MM.1S (cell line): Measurements from ENCODE around the gene SLC9A2.

Source experiments
- DNase-seq: peaks from one replicate; pipeline ENCODE4 v3.0.0-alpha.2; 2015
- H2AFZ ChIP-seq: fragments of 300-600 bp; sonication (generic); 2 replicates; pipeline ENCODE4 v1.6.0; 2016; ENCODE audit warnings: antibody characterized with exemption, low read length
- H3F3A ChIP-seq: fragments of 300-600 bp; sonication (generic); 2 replicates; pipeline ENCODE4 v1.6.1; 2016; ENCODE audit warnings: mild to moderate bottlenecking, antibody characterized with exemption, low read length, moderate library complexity, mixed read lengths; ENCODE audit not compliant: insufficient read depth
- H3K27ac ChIP-seq: fragments of 300-600 bp; sonication (generic); 2 replicates; pipeline ENCODE4 v1.5.1; 2016; ENCODE audit warnings: mild to moderate bottlenecking, low read length
- H3K27me3 ChIP-seq: fragments of 300-600 bp; sonication (generic); replicated peaks from 2 replicates; pipeline ENCODE4 v1.6.0; 2016; ENCODE audit warnings: low read length; ENCODE audit not compliant: insufficient read depth
- H3K36me3 ChIP-seq: fragments of 300-600 bp; sonication (generic); replicated peaks from 2 replicates; pipeline ENCODE4 v1.6.1; 2016; ENCODE audit warnings: mild to moderate bottlenecking, low read length, mixed read lengths; ENCODE audit not compliant: insufficient read depth
- H3K4me1 ChIP-seq: fragments of 300-600 bp; sonication (generic); 2 replicates; pipeline ENCODE4 v1.6.1; 2016; ENCODE audit warnings: low read length, mixed read lengths
- H3K4me2 ChIP-seq: fragments of 300-600 bp; sonication (generic); 2 replicates; pipeline ENCODE4 v1.6.0; 2016; ENCODE audit warnings: low read depth, low read length
- H3K4me3 ChIP-seq: fragments of 300-600 bp; sonication (generic); 2 replicates; pipeline ENCODE4 v1.5.1; 2016; ENCODE audit warnings: low read length, mixed read lengths
- H3K79me2 ChIP-seq: fragments of 300-600 bp; sonication (generic); 2 replicates; pipeline ENCODE4 v1.6.1; 2016; ENCODE audit warnings: mixed run types, low read length, mixed read lengths
- H3K9ac ChIP-seq: fragments of 300-600 bp; sonication (generic); 2 replicates; pipeline ENCODE4 v1.6.1; 2016; ENCODE audit warnings: low read length, mixed read lengths
- H3K9me2 ChIP-seq: fragments of 300-600 bp; sonication (generic); replicated peaks from 2 replicates; pipeline ENCODE4 v1.6.1; 2016; ENCODE audit warnings: mild to moderate bottlenecking, low read length, mixed read lengths; ENCODE audit not compliant: insufficient read depth
- H3K9me3 ChIP-seq: fragments of 300-600 bp; sonication (generic); replicated peaks from 2 replicates; pipeline ENCODE4 v1.6.1; 2016; ENCODE audit warnings: mild to moderate bottlenecking, low read length, mixed read lengths; ENCODE audit not compliant: insufficient read depth
- H4K20me1 ChIP-seq: fragments of 300-600 bp; sonication (generic); 2 replicates; pipeline ENCODE4 v1.6.1; 2016; ENCODE audit warnings: mild to moderate bottlenecking, low read length, moderate library complexity, mixed read lengths; ENCODE audit not compliant: insufficient read depth
- CTCF ChIP-seq: fragments of 300-600 bp; sonication (generic); IDR thresholded peaks from 2 replicates; pipeline ENCODE4 v1.5.1; 2016; ENCODE audit warnings: antibody characterized with exemption, low read length, mixed read lengths
- EZH2 ChIP-seq: fragments of 300-600 bp; sonication (generic); optimal IDR thresholded peaks from 2 replicates; pipeline ENCODE3; 2017; ENCODE audit warnings: low read depth, mild to moderate bottlenecking, antibody characterized with exemption, low read length, mixed read lengths
- EZH2phosphoT487 ChIP-seq: fragments of 300-600 bp; sonication (generic); IDR thresholded peaks from 2 replicates; pipeline ENCODE4 v1.6.1; 2018; ENCODE audit warnings: antibody characterized with exemption, low read length

SLC9A2 gene

GRCh38 chr2:102618452-102619413, 620 bp upstream of the SLC9A2 start:
- H3K9ac ChIP-seq, result no peak overlapping the region
- peak overlapping the region; percentile 52 for H2AFZ ChIP-seq
- H4K20me1 ChIP-seq, result no peaks in the 10 kb centered on the region
- no peaks in the 10 kb centered on the region for H3K79me2 ChIP-seq
- TF ChIP-seq EZH2phosphoT487 (no peak), EZH2 (no peak)
- H3K4me3 ChIP-seq, result peak overlapping the region; percentile 49
- H3K9me2 ChIP-seq, result no peaks in the 10 kb centered on the region
- no peaks in the 10 kb centered on the region for H3K4me1 ChIP-seq
- no peaks in the 10 kb centered on the region for H3K36me3 ChIP-seq
- no peaks in the 10 kb centered on the region for H3F3A ChIP-seq
- DNase-seq, result no peak
- H3K4me2 ChIP-seq, result peak overlapping the region; percentile 60; the same call in 1 of the 2 replicates
- no peak overlapping the region for H3K27ac ChIP-seq
- H3K27me3 ChIP-seq, result peaks cover 9% of the 10 kb centered on the region
- no peaks in the 10 kb centered on the region for H3K9me3 ChIP-seq

- H3K9me3 ChIP-seq, result no peaks in the 10 kb centered on the region
- H3K4me2 ChIP-seq, result no peak overlapping the region
- H3K4me3 ChIP-seq, result no peak overlapping the region
- H3K9ac ChIP-seq, result no peak overlapping the region
- H3K27ac ChIP-seq, result no peak overlapping the region
- TF ChIP-seq EZH2phosphoT487 (no peak), EZH2 (no peak), CTCF (no peak)
- H3K27me3 ChIP-seq, result peaks cover 9% of the 10 kb centered on the region
- H2AFZ ChIP-seq, result no peak overlapping the region
- H4K20me1 ChIP-seq, result no peaks in the 10 kb centered on the region
- no peaks in the 10 kb centered on the region for H3F3A ChIP-seq
- H3K36me3 ChIP-seq, result no peaks in the 10 kb centered on the region
- no peaks in the 10 kb centered on the region for H3K9me2 ChIP-seq
- H3K4me1 ChIP-seq, result no peaks in the 10 kb centered on the region
- H3K79me2 ChIP-seq, result no peaks in the 10 kb centered on the region
- no peak for DNase-seq
Observed at GRCh38 chr2:102620332-102620731, 979 bp downstream of the SLC9A2 start.

- no peak for DNase-seq
Observed at GRCh38 chr2:102621630-102622029, 2.3 kb downstream of the SLC9A2 start.

GRCh38 chr2:102622646-102623045, 3.3 kb downstream of the SLC9A2 start:
- Histone ChIP-seq H3F3A (no peaks in the 10 kb centered on the region), H3K79me2 (no peaks in the 10 kb centered on the region), H3K36me3 (no peaks in the 10 kb centered on the region), H3K9me2 (no peaks in the 10 kb centered on the region), H3K27me3 (peaks cover 9% of the 10 kb centered on the region), H2AFZ (no peak overlapping the region), H3K9me3 (no peaks in the 10 kb centered on the region), H3K27ac (no peak overlapping the region), H3K4me2 (no peak overlapping the region), H3K4me1 (no peaks in the 10 kb centered on the region), H4K20me1 (no peaks in the 10 kb centered on the region), H3K4me3 (no peak overlapping the region), H3K9ac (no peak overlapping the region)
- no peak for DNase-seq
- TF ChIP-seq EZH2 (no peak), EZH2phosphoT487 (no peak), CTCF (no peak)

More at GRCh38 chr2:102621630-102622029, 2.3 kb downstream of the SLC9A2 start:
- no peaks in the 10 kb centered on the region for H3K4me1 ChIP-seq
- H3K4me3 ChIP-seq, result no peak overlapping the region
- H3K79me2 ChIP-seq, result no peaks in the 10 kb centered on the region
- H3K4me2 ChIP-seq, result no peak overlapping the region
- no peaks in the 10 kb centered on the region for H3F3A ChIP-seq
- no peaks in the 10 kb centered on the region for H3K9me3 ChIP-seq
- no peak overlapping the region for H3K9ac ChIP-seq
- H3K36me3 ChIP-seq, result no peaks in the 10 kb centered on the region
- H3K27ac ChIP-seq, result no peak overlapping the region
- H2AFZ ChIP-seq, result no peak overlapping the region
- no peaks in the 10 kb centered on the region for H3K9me2 ChIP-seq
- peaks cover 9% of the 10 kb centered on the region for H3K27me3 ChIP-seq
- no peaks in the 10 kb centered on the region for H4K20me1 ChIP-seq
- TF ChIP-seq EZH2 (no peak), EZH2phosphoT487 (no peak)
